Epithelial cell of proximal tubule (primary cell): ENCODE measurements around the gene GTSE1. TPM values are rescaled to one million over a fixed set of nuclear protein-coding genes. Genes with fewer than 3 reads are reported as not detected.

Source experiments
- DNase-seq: peaks from one replicate; pipeline ENCODE4 v3.0.0-alpha.2; 2011; ENCODE audit warnings: low read depth
- H3K4me3 ChIP-seq: 2 replicates; pipeline ENCODE4 v1.5.1; 2011; ENCODE audit warnings: low read depth, mild to moderate bottlenecking, low read length
- total RNA-seq: library from RNA; depleted of rRNA; stranded (reverse); fragments of >200 nt; gene quantifications from 2 replicates; pipeline ENCODE4 v1.2.3, GENCODE V29; 2015
- TF ChIP-seq, protein P1 (sequence below): conservative IDR thresholded peaks from 2 replicates; pipeline ENCODE4 v1.5.1; 2012; ENCODE audit warnings: low read depth, mild to moderate bottlenecking, low read length

Gene GTSE1
- total RNA-seq, 1 donor from 2014 or later: 18.2 TPM

DNA sequence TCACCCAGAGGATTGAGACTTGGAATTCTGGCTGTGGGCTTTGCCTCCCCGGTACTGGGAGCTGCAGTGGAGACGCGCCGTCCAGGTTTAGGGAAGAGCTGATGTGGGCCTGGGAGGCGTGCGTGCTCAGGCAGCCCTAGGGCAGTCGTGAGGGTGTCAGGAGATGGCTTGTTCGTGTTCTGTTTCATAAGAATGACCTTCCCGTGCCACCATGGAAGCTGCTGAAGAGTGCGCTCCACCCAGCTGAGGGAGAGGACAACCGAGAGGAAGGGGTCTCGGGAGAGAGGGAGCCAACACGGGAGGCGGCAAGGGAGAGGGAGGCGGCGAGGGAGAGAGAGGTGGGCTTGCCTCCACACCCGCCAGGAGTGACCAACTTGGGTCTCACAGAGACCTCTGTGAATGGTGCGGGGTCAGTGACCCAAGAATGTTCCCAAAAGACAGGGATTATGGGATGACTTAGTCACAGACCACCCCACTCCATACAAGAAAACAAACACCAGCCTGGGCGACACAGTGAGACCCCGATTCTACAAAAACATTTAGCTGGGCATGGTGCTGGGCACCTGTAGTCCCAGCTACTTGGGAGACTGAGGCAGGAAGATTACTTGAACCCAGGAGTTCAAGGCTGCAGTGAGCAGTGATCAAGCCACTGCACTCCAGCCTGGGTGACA lies 24.2 kb downstream of the GTSE1 start:
- TF ChIP-seq, protein P1, sequence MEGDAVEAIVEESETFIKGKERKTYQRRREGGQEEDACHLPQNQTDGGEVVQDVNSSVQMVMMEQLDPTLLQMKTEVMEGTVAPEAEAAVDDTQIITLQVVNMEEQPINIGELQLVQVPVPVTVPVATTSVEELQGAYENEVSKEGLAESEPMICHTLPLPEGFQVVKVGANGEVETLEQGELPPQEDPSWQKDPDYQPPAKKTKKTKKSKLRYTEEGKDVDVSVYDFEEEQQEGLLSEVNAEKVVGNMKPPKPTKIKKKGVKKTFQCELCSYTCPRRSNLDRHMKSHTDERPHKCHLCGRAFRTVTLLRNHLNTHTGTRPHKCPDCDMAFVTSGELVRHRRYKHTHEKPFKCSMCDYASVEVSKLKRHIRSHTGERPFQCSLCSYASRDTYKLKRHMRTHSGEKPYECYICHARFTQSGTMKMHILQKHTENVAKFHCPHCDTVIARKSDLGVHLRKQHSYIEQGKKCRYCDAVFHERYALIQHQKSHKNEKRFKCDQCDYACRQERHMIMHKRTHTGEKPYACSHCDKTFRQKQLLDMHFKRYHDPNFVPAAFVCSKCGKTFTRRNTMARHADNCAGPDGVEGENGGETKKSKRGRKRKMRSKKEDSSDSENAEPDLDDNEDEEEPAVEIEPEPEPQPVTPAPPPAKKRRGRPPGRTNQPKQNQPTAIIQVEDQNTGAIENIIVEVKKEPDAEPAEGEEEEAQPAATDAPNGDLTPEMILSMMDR: no peak
- no peak overlapping the region for H3K4me3 ChIP-seq
- no peak for DNase-seq

DNA sequence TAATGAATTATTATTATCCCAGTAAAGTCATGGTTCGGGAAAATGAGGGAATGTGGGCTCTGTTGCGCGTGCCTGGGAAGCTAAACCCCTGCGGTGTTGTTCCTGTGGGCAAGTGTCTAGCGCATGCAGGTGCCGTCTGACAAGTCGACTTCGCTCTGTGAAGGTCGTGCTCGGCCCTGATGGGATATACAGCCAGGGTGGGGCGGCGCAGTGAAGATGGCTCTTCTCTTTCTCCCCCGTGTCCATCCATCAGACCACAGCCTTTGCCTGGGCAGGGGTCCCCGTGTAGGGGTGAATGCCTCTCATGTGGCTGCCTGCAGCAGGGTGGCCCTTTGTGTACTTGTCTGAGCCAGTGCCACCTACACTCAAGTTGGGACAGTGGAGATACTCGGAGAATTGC lies 26.0 kb downstream of the GTSE1 start:
- TF ChIP-seq, protein P1: no peak
- no peak for DNase-seq

DNA sequence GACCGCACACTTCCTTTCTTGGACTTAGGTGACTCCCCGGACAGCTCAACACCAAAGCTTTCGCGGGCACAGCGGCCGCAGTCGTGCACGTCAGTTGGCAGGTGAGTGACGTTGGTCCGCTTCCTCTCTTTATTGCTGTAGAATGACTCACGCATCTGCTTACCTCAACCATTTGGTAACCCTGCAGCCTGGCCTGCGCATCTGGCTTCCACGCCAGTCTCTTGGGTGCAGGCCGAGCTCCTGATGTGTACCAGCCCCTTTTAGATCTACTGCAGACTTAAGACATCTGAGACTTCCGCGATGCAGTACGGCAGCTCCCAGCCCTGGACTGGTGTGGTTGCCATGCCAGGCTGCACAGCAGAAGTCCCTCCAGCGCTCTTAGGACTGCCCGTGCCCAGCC lies 26.5 kb downstream of the GTSE1 start:
- no peak for DNase-seq
- TF ChIP-seq, protein P1: no peak
- no peak overlapping the region for H3K4me3 ChIP-seq

More for the DNA sequence above, 26.0 kb downstream of the GTSE1 start:
- no peak overlapping the region for H3K4me3 ChIP-seq

DNA sequence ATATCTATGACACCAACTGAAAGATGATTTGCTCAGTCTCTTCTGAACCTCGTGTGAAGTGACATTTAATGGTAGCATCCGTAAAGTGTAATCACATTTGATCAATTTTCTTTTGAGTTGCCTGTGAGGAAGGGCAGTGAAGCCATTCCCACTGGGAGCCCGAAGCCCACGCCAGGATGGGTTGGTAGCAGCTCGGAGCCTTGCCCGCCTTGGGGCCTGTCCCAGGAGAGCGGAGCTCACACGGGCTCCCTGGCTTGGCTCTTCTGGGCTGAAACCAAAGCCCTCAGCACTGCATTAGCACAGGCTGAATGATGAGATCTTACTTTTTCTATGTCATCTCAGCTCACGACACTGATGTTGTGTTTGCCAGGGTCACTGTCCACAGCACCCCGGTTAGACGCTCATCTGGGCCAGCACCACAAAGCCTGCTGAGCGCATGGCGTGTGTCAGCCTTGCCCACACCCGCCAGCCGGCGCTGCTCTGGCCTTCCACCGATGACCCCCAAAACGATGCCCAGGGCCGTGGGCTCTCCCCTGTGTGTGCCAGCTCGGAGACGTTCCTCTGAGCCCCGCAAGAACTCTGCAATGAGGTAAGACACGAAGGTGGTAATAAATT lies 29.5 kb downstream of the GTSE1 start:
- TF ChIP-seq, protein P1: no peak

DNA sequence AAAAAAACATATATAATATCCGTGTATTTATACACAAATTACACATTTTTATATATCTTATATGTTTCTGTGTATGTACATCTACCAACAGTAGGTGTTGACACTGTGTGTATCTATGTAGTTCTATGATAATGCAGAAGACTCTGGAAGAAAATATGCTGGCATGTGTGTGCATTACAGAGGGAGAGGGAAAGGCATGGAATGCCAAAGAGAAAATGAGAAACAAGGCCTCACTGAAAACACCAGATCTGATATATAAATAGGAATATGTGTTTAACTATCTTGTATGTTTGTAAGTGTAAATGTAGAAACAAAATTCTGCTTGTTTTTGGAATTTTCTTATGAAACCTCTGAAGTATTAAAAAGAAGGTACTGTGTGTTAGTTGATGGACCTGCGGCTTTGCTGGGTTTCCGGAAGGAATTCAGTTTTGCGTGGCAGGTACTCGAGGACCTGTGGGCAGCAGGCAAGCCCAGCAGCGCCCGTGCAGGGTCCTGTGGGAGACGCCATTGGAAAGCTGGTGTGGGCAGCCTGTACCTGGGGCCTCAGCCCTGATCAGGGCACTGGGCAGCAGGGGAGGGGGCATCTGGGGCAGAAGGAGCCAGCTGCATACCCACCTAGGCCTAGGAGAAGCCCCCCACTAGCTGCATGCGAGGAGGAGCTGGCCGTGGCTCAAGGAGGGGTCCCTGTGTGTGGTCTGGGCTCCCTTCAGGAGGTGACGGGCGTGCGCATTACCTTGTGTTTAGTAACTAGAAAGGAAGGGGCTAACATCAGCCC lies 31.2 kb downstream of the GTSE1 start:
- H3K4me3 ChIP-seq: no peak overlapping the region
- DNase-seq: no peak
- TF ChIP-seq, protein P1: no peak

More for the DNA sequence above, 29.5 kb downstream of the GTSE1 start:
- H3K4me3 ChIP-seq: no peak overlapping the region
- DNase-seq: no peak

DNA sequence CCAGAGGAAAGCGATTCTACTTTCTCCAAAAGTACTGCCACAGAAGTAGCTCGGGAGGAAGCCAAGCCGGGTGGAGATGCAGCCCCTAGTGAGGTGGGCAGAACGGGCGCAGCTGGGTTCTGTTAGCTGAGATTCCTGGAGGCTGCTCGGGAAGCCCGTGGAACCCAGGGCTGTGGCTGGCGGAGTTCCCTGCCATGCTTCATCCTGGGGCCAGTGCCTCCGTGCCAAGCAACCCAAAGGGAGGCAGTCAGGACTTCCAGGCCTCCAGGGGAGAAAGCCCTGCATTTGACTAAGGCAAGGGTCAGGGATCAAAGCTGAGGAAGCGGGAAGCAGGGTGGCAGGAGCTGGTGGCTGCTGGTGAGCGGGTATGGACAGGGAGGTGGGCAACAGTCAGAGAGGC lies 32.1 kb downstream of the GTSE1 start:
- no peak overlapping the region for H3K4me3 ChIP-seq
- TF ChIP-seq, protein P1: no peak

More for the DNA sequence above, 32.1 kb downstream of the GTSE1 start:
- DNase-seq: no peak
